Esophagus muscularis mucosa (tissue), 4 donors: ENCODE measurements around the gene USP28.

ENCODE experiments used
- CTCF ChIP-seq, 3 experiments: fragments of 200-600 bp in 2 of 3; fragments of 450-650 bp in 1 of 3; sonication (generic) in 2 of 3; IDR thresholded peaks; one replicate each; pipeline ENCODE4 v1.5.1; 2017 to 2019; ENCODE audit warnings: antibody characterized with exemption in 3 of 3, mild to moderate bottlenecking in 2 of 3, moderate library complexity in 1 of 3
- EP300 ChIP-seq: sonication (generic); formaldehyde crosslinking; IDR thresholded peaks from one replicate; pipeline ENCODE4 v1.6.1; 2017; ENCODE audit warnings: antibody characterized with exemption
- POLR2A ChIP-seq: fragments of 450-650 bp; IDR thresholded peaks from one replicate; pipeline ENCODE4 v1.6.1; 2017; ENCODE audit warnings: antibody characterized with exemption, moderate library complexity, mild to moderate bottlenecking, low read depth
- POLR2AphosphoS5 ChIP-seq, 2 donors: sonication (generic); formaldehyde crosslinking; IDR thresholded peaks; one replicate each; pipeline ENCODE4 v1.6.1; 2017; ENCODE audit warnings: antibody characterized with exemption in 2 of 2

DNA sequence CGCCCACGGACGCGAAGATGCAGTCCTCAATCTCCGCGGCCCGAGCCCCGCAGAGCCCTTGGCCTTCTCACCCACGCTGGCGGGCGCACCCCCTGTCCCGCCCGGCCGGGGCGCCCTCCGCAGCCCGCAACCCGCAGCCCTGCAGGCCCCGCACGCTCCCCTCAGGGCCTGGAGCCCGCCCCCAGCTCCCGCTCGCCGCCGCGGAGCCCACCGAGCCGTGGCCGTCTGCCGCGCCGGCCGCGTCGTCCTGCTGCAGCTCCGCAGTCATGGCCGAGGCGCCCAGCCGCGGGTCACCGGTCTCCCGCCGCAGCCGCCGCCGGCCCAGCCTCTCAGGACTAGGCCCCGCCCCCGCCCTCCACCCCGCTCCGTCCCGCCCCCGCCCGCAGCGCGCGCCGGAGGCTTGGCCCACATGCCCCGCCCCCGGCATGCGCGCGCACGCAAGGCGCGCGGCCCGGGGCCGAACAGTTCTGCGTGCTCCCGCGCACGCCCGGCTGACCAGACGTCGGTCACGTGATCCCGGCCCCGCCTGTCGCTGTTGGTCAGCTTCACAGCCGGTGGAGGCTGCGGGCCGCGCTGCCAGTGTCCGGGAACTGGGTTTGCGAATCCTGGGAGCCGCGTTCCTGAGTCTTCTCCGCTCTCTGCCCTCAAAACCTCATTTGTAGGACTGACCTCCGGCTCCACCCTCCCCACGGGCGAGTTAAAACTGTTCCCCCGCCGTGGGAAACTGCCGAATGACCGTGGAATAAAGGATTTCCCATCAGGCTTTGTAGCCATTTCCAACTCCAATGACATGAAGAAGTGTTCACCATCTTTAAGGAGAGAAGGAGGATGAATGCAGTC lies at the start of gene USP28:
- TF ChIP-seq POLR2A (peak; percentile 33), CTCF (IDR thresholded peaks at IDR 0.05) (peak in 2 of 3 experiments; percentile 7 to 43), POLR2AphosphoS5 (IDR thresholded peaks at IDR 0.05) (peak; percentile 94 to 95), EP300 (no peak)
